ENCODE data around the gene CACNB4. TPM values are rescaled to one million over a fixed set of nuclear protein-coding genes. Genes with fewer than 3 reads are reported as not detected.

Gene CACNB4
- total and polyA plus RNA-seq, 10 of the 15 experiments (the other 5 are each of a cell fraction or from before 2014, with no cell fraction given): 2.0 to 21.6 (median 9.3) TPM

GRCh38 chr2:151976945-151977353 lies 121.9 kb downstream of the CACNB4 start (continued):
- no peak for TF ChIP-seq ZBTB33 (IDR thresholded peaks at IDR 0.05)

- H2AFZ ChIP-seq (ENCODE audit: control insufficient read depth, low read depth, low read length): no peak overlapping the region
Measured at GRCh38 chr2:151975460-151976414, 123.1 kb downstream of the CACNB4 start.

More at GRCh38 chr2:151975460-151976414, 123.1 kb downstream of the CACNB4 start:
- Histone ChIP-seq H3K27ac (ENCODE audit: control insufficient read depth, insufficient read depth) (no peak overlapping the region; the same call in 1 of the 2 replicates), H3K4me1 (ENCODE audit: control insufficient read depth, insufficient read depth, low read length) (peaks cover 10% of the 10 kb centered on the region; the same call in 1 of the 2 replicates), H3K27me3 (replicated peaks in 1 of 2; ENCODE audit: control insufficient read depth in 2 of 2, insufficient read depth in 2 of 2, low read length in 1 of 2) (peaks cover 0 to 4% of the 10 kb centered on the region in 2 experiments; a peak in 2 of 4 replicates), H3K4me3 (no peak overlapping the region), H3K4me2 (ENCODE audit: control insufficient read depth, insufficient read depth) (no peak overlapping the region), H3K36me3 (ENCODE audit: control insufficient read depth in 2 of 2, insufficient read depth in 2 of 2, low read length in 1 of 2) (no peaks in the 10 kb centered on the region), H3K9ac (ENCODE audit: control insufficient read depth, insufficient read depth, low read length) (no peak overlapping the region), H4K20me1 (ENCODE audit: control insufficient read depth, insufficient read depth) (no peaks in the 10 kb centered on the region), H3K79me2 (ENCODE audit: control insufficient read depth, insufficient read depth, low read length) (no peaks in the 10 kb centered on the region), H3K9me3 (replicated peaks; ENCODE audit: control insufficient read depth, insufficient read depth, low read length) (no peaks in the 10 kb centered on the region; the same call in 2 of the 3 replicates)
- DNase-seq (ENCODE audit: low read depth, low spot score): no peak
- intact Hi-C loops (cut with micrococcal nuclease; ENCODE audit: unreplicated experiment): no loop called here
- WGBS (ENCODE audit: insufficient coverage, insufficient replicate concordance, low lambda C conversion rate, missing lambda C conversion rate): 77% methylated on average over 15 of the region's 15 CpGs
- TF ChIP-seq ATF3 (IDR thresholded peaks at IDR 0.05; ENCODE audit: borderline replicate concordance, extremely low read depth, low read depth, low read length) (no peak), MTA3 (IDR thresholded peaks at IDR 0.05; ENCODE audit: borderline replicate concordance, low read length) (no peak), SRF (IDR thresholded peaks at IDR 0.05; ENCODE audit: low read depth in 2 of 2, low read length in 2 of 2) (no peak), PAX5 (IDR thresholded peaks at IDR 0.05; ENCODE audit: borderline replicate concordance, low read depth, low read length) (no peak), MAX (IDR thresholded peaks at IDR 0.05; ENCODE audit: low read depth, low read length) (no peak), ASH2L (IDR thresholded peaks at IDR 0.05; ENCODE audit: borderline replicate concordance, low read depth) (no peak), TCF7 (IDR thresholded peaks at IDR 0.05; ENCODE audit: borderline replicate concordance) (no peak), FOXM1 (IDR thresholded peaks at IDR 0.05; ENCODE audit: low read depth, low read length) (no peak), NR2F1 (conservative IDR thresholded peaks at IDR 0.05) (no peak), USF1 (IDR thresholded peaks at IDR 0.05; ENCODE audit: borderline replicate concordance, extremely low read length, insufficient read depth, low read depth, low read length) (no peak), ELK1 (IDR thresholded peaks at IDR 0.05; ENCODE audit: low read depth, low read length) (no peak), GATAD2B (conservative IDR thresholded peaks at IDR 0.05; ENCODE audit: low read depth) (no peak)
- in situ Hi-C loops (cut with MboI): no loop called here
- RAD21 ChIA-PET (ENCODE audit: unreplicated experiment): no interaction called here
- ATAC-seq: no peak
- POLR2A ChIA-PET: no interaction called here
- BruUV-seq (replicated peaks): no TSS peak
- SMC1A ChIA-PET (ENCODE audit: uncharacterized antibody, unreplicated experiment): interaction anchor here (1.2 to 1.6 kb wide), 2 partner anchors 8 to 12 kb away, joined by 3 to 4 read pairs; no protein-coding TSS in a partner anchor
- no peak for FAIRE-seq
- CTCF ChIA-PET: no interaction called here
